HG03066 (cell line): ENCODE results near the gene HLA-DMA.

ENCODE experiments used
- ATAC-seq: cut with Tn5 transposase; IDR thresholded peaks from one replicate; pipeline ENCODE4 v1.9.1; 2021; ENCODE audit warnings: low read depth; ENCODE audit not compliant: unreplicated experiment

The HLA-DMA gene

GRCh38 chr6:32952817-32953739 is at the start of gene HLA-DMA:
TSS of gene HLA-DMA (minus strand) at chr6:32953097. CDS start at chr6:32953036, 61 bp downstream.
- ATAC-seq: peak; percentile 92

GRCh38 chr6:33001685-33002084 is 48.8 kb upstream of the HLA-DMA start:
- ATAC-seq: no peak

- no peak for ATAC-seq
Measured at GRCh38 chr6:33000055-33000454, 47.2 kb upstream of the HLA-DMA start.

- ATAC-seq: no peak
Measured at GRCh38 chr6:32995448-32995847, 42.6 kb upstream of the HLA-DMA start.

- ATAC-seq: no peak
Measured at GRCh38 chr6:32993363-32993973, 40.6 kb upstream of the HLA-DMA start.

GRCh38 chr6:32991972-32992371 is 39.1 kb upstream of the HLA-DMA start:
- ATAC-seq: no peak

GRCh38 chr6:32989368-32989767 is 36.5 kb upstream of the HLA-DMA start:
- ATAC-seq: no peak

- peak; percentile 55 for ATAC-seq
Measured at GRCh38 chr6:32984622-32985389, 31.9 kb upstream of the HLA-DMA start.

GRCh38 chr6:32983964-32984621 is 31.2 kb upstream of the HLA-DMA start:
- ATAC-seq: no peak

- no peak for ATAC-seq
Measured at GRCh38 chr6:32983493-32983848, 30.6 kb upstream of the HLA-DMA start.

- no peak for ATAC-seq
Measured at GRCh38 chr6:32982702-32983492, 30.0 kb upstream of the HLA-DMA start.

- ATAC-seq: no peak
Measured at GRCh38 chr6:32982084-32982701, 29.3 kb upstream of the HLA-DMA start.

- no peak for ATAC-seq
Measured at GRCh38 chr6:32980488-32981038, 27.7 kb upstream of the HLA-DMA start.

- ATAC-seq: no peak
Measured at GRCh38 chr6:32979720-32980487, 27.0 kb upstream of the HLA-DMA start.

GRCh38 chr6:32977953-32978324 is 25.0 kb upstream of the HLA-DMA start:
- ATAC-seq: no peak

- no peak for ATAC-seq
Measured at GRCh38 chr6:32977272-32977952, 24.5 kb upstream of the HLA-DMA start.

- no peak for ATAC-seq
Measured at GRCh38 chr6:32976334-32977069, 23.6 kb upstream of the HLA-DMA start.
